Measurements from ENCODE around the gene GDE1.

Gene GDE1

GRCh38 chr16:19499481-19499880 lies 22.4 kb downstream of the GDE1 start:
- no peak for FAIRE-seq

GRCh38 chr16:19499006-19499405 lies 22.9 kb downstream of the GDE1 start:
- no peak for FAIRE-seq
- no peak for TF ChIP-seq POU2F2 (IDR thresholded peaks at IDR 0.05; ENCODE audit: low read depth, low read length)
- TF ChIP-seq SPI1 (IDR thresholded peaks at IDR 0.05; ENCODE audit: low read depth, low read length) = no peak
- no peak for TF ChIP-seq TAF1 (IDR thresholded peaks at IDR 0.05; ENCODE audit: low read depth, low read length)
- no peak for TF ChIP-seq POLR2AphosphoS5 (IDR thresholded peaks at IDR 0.05; ENCODE audit: low read depth, low read length)
- TF ChIP-seq PAX5 (IDR thresholded peaks at IDR 0.05; ENCODE audit: insufficient read depth, low read length, severe bottlenecking) = no peak
- no peak for TF ChIP-seq POLR2A (IDR thresholded peaks at IDR 0.05; ENCODE audit: low read depth, low read length)
- no peak for DNase-seq (ENCODE audit: insufficient read length, low spot score)

More at GRCh38 chr16:19499481-19499880, 22.4 kb downstream of the GDE1 start:
- DNase-seq (ENCODE audit: insufficient read length, low spot score) = no peak
- no peak for TF ChIP-seq POU2F2 (IDR thresholded peaks at IDR 0.05; ENCODE audit: low read depth, low read length)
- TF ChIP-seq SPI1 (IDR thresholded peaks at IDR 0.05; ENCODE audit: low read depth, low read length) = no peak
- no peak for TF ChIP-seq PAX5 (IDR thresholded peaks at IDR 0.05; ENCODE audit: insufficient read depth, low read length, severe bottlenecking)
- no peak for TF ChIP-seq POLR2A (IDR thresholded peaks at IDR 0.05; ENCODE audit: low read depth, low read length)
- no peak for TF ChIP-seq POLR2AphosphoS5 (IDR thresholded peaks at IDR 0.05; ENCODE audit: low read depth, low read length)
- TF ChIP-seq TAF1 (IDR thresholded peaks at IDR 0.05; ENCODE audit: low read depth, low read length) = no peak

GRCh38 chr16:19497176-19497575 lies 24.7 kb downstream of the GDE1 start:
- no peak for TF ChIP-seq PAX5 (IDR thresholded peaks at IDR 0.05; ENCODE audit: insufficient read depth, low read length, severe bottlenecking)
- no peak for TF ChIP-seq SPI1 (IDR thresholded peaks at IDR 0.05; ENCODE audit: low read depth, low read length)
- TF ChIP-seq POLR2AphosphoS5 (IDR thresholded peaks at IDR 0.05; ENCODE audit: low read depth, low read length) = no peak
- TF ChIP-seq TAF1 (IDR thresholded peaks at IDR 0.05; ENCODE audit: low read depth, low read length) = no peak
- TF ChIP-seq POLR2A (IDR thresholded peaks at IDR 0.05; ENCODE audit: low read depth, low read length) = no peak
- TF ChIP-seq POU2F2 (IDR thresholded peaks at IDR 0.05; ENCODE audit: low read depth, low read length) = no peak
- DNase-seq (ENCODE audit: insufficient read length, low spot score) (no peak), FAIRE-seq (no peak)

- DNase-seq (ENCODE audit: insufficient read length, low spot score) = no peak
- no peak for FAIRE-seq
Measured at GRCh38 chr16:19490619-19491018, 31.3 kb downstream of the GDE1 start.

GRCh38 chr16:19488213-19488640 lies 33.7 kb downstream of the GDE1 start:
- FAIRE-seq = no peak
- no peak for TF ChIP-seq TAF1 (IDR thresholded peaks at IDR 0.05; ENCODE audit: low read depth, low read length)
- no peak for TF ChIP-seq POLR2AphosphoS5 (IDR thresholded peaks at IDR 0.05; ENCODE audit: low read depth, low read length)
- no peak for TF ChIP-seq POLR2A (IDR thresholded peaks at IDR 0.05; ENCODE audit: low read depth, low read length)
- TF ChIP-seq SPI1 (IDR thresholded peaks at IDR 0.05; ENCODE audit: low read depth, low read length) = no peak
- no peak for TF ChIP-seq PAX5 (IDR thresholded peaks at IDR 0.05; ENCODE audit: insufficient read depth, low read length, severe bottlenecking)
- DNase-seq (ENCODE audit: insufficient read length, low spot score) = no peak

More at GRCh38 chr16:19490619-19491018, 31.3 kb downstream of the GDE1 start:
- no peak for TF ChIP-seq PAX5 (IDR thresholded peaks at IDR 0.05; ENCODE audit: insufficient read depth, low read length, severe bottlenecking)
- no peak for TF ChIP-seq POLR2A (IDR thresholded peaks at IDR 0.05; ENCODE audit: low read depth, low read length)
- no peak for TF ChIP-seq SPI1 (IDR thresholded peaks at IDR 0.05; ENCODE audit: low read depth, low read length)
- no peak for TF ChIP-seq TAF1 (IDR thresholded peaks at IDR 0.05; ENCODE audit: low read depth, low read length)
- TF ChIP-seq POU2F2 (IDR thresholded peaks at IDR 0.05; ENCODE audit: low read depth, low read length) = no peak

- DNase-seq (ENCODE audit: insufficient read length, low spot score) (no peak), FAIRE-seq (no peak)
- TF ChIP-seq SPI1 (IDR thresholded peaks at IDR 0.05; ENCODE audit: low read depth, low read length) (no peak), POLR2A (IDR thresholded peaks at IDR 0.05; ENCODE audit: low read depth, low read length) (no peak), POU2F2 (IDR thresholded peaks at IDR 0.05; ENCODE audit: low read depth, low read length) (no peak), PAX5 (IDR thresholded peaks at IDR 0.05; ENCODE audit: insufficient read depth, low read length, severe bottlenecking) (no peak), TAF1 (IDR thresholded peaks at IDR 0.05; ENCODE audit: low read depth, low read length) (no peak), POLR2AphosphoS5 (IDR thresholded peaks at IDR 0.05; ENCODE audit: low read depth, low read length) (no peak)
Measured at GRCh38 chr16:19486750-19487325, 35.1 kb downstream of the GDE1 start.

GRCh38 chr16:19486051-19486450 lies 35.8 kb downstream of the GDE1 start:
- no peak for TF ChIP-seq POLR2AphosphoS5 (IDR thresholded peaks at IDR 0.05; ENCODE audit: low read depth, low read length)
- no peak for TF ChIP-seq PAX5 (IDR thresholded peaks at IDR 0.05; ENCODE audit: insufficient read depth, low read length, severe bottlenecking)
- no peak for TF ChIP-seq TAF1 (IDR thresholded peaks at IDR 0.05; ENCODE audit: low read depth, low read length)
- no peak for TF ChIP-seq SPI1 (IDR thresholded peaks at IDR 0.05; ENCODE audit: low read depth, low read length)
- no peak for TF ChIP-seq POLR2A (IDR thresholded peaks at IDR 0.05; ENCODE audit: low read depth, low read length)
- TF ChIP-seq POU2F2 (IDR thresholded peaks at IDR 0.05; ENCODE audit: low read depth, low read length) = no peak

DNA sequence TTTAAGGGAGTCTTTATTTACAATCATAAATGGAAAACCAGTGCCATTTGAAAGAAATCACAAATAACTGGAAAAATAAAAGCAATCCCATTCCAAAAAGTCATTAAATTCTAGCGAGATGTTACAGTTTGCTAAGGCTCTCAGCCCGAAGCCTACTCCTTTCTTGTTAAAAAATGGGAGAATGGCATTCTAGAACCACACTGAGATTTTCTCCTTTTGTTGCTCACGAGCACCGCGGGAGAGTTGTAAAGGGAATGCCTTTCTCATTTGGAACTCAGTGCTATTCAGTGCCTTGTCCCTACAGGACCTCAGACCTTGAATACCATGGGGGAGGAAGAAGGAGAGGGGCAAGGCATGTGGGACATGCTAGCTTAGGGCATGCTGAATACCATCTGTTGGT lies 36.3 kb downstream of the GDE1 start:
- DNase-seq (ENCODE audit: insufficient read length, low spot score) = no peak
- no peak for TF ChIP-seq SPI1 (IDR thresholded peaks at IDR 0.05; ENCODE audit: low read depth, low read length)
- no peak for FAIRE-seq

More at GRCh38 chr16:19486051-19486450, 35.8 kb downstream of the GDE1 start:
- DNase-seq (ENCODE audit: insufficient read length, low spot score) = no peak
- FAIRE-seq = no peak

DNA sequence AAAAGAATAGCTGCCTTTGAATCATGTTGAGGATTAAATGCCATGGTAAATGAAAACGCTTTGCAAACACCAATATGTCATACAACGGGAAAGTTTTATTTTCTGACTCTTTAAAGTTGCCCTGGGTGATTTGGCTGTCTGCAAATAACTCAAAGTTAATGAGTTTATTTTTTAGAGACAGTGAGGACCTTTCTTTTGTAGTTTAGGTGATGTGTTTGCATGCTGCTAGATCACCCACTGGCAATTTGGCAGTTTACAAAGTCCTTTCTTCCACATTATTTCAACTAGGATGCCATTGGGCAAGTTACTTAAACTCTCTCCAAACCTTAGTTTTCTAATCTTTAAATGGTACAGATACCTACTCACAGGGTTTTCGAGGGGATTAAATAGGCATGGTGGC lies 37.8 kb downstream of the GDE1 start:
- FAIRE-seq (no peak), DNase-seq (ENCODE audit: insufficient read length, low spot score) (no peak)
- TF ChIP-seq SPI1 (IDR thresholded peaks at IDR 0.05; ENCODE audit: low read depth, low read length) (no peak), POLR2AphosphoS5 (IDR thresholded peaks at IDR 0.05; ENCODE audit: low read depth, low read length) (no peak), POU2F2 (IDR thresholded peaks at IDR 0.05; ENCODE audit: low read depth, low read length) (no peak), TAF1 (IDR thresholded peaks at IDR 0.05; ENCODE audit: low read depth, low read length) (no peak), POLR2A (IDR thresholded peaks at IDR 0.05; ENCODE audit: low read depth, low read length) (no peak), PAX5 (IDR thresholded peaks at IDR 0.05; ENCODE audit: insufficient read depth, low read length, severe bottlenecking) (no peak)

DNA sequence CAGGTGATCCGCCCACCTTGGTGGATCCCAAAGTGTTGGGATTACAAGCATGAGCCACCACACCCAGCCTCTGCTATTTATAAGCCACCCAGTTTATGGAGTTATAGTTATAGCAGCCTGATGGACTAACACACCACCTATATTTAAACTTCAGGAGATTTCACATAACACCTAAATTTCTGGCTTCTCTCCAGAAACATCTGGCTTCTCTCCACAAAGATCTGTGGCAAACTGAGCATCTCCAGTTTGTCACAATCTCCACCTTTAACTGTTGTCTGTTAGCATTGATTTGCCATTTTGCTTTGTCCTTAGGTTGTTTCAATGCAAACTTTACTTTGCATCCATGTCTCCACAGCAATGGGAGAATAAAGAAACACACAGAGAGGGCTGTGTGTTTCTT lies 39.6 kb downstream of the GDE1 start:
- TF ChIP-seq POLR2AphosphoS5 (IDR thresholded peaks at IDR 0.05; ENCODE audit: low read depth, low read length) (no peak), SPI1 (IDR thresholded peaks at IDR 0.05; ENCODE audit: low read depth, low read length) (no peak), POLR2A (IDR thresholded peaks at IDR 0.05; ENCODE audit: low read depth, low read length) (no peak), TAF1 (IDR thresholded peaks at IDR 0.05; ENCODE audit: low read depth, low read length) (no peak), POU2F2 (IDR thresholded peaks at IDR 0.05; ENCODE audit: low read depth, low read length) (no peak), PAX5 (IDR thresholded peaks at IDR 0.05; ENCODE audit: insufficient read depth, low read length, severe bottlenecking) (no peak)
- no peak for FAIRE-seq

More for the DNA sequence above, 39.6 kb downstream of the GDE1 start:
- DNase-seq (ENCODE audit: insufficient read length, low spot score) = no peak

Measured in GM12891 (cell line).